NCI-H2227 treated with DMSO at 0.1 percent for 48 hours (cell line): Measurements from ENCODE around the gene PACS2.

Source experiments
- DNase-seq: peaks from one replicate; lab custom pipeline; 2025; lab: John Stamatoyannopoulos, UW

PACS2 gene

GRCh38 chr14:105445290-105445689 lies 130.7 kb downstream of the PACS2 start:
- DNase-seq: no peak

- no peak for DNase-seq
These were observed 131.6 kb downstream of the PACS2 start for GRCh38 chr14:105445901-105446845.

GRCh38 chr14:105446971-105447370 lies 132.4 kb downstream of the PACS2 start:
- DNase-seq: no peak
